ENCODE data around the gene NXN. TPM values are rescaled to one million over a fixed set of nuclear protein-coding genes. Genes with fewer than 3 reads are reported as not detected.

Gene NXN
- total RNA-seq, 1 experiment from 2014 or later = 20.8 TPM

DNA sequence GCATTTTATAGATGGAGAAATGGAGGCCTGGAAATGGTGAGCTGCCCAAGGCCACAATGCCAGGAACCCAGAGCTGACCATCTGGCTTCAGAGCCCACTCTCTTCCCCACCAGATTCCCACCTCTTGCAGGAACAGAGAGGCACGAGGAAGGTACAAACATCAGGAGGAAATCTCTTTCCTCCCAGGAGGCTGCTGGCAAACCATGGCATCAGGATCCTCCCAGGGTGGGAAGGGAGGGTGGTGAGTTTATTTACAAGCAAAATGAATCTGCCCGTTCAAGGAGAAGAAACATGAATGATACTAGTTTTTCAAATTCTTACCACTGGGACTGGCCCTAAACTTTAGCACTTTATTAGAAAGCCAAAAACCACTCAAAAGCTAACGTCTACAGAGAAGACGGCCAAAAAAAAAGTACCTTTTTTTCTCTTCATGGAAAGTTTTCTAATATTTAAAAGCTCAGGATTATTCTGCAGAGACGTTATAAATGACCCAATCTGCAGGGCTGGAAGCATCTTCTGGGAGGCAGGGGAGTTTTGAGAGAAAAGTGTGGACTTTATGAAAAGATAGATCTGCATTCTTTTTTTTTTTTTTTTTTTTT is 79.1 kb downstream of the NXN start:
- no peaks in the 10 kb centered on the region for H3K9me3 ChIP-seq (ENCODE audit: low read length)
- intact Hi-C loops (cut with micrococcal nuclease) = no loop called here
- H3K9ac ChIP-seq (ENCODE audit: low read length) = no peak overlapping the region
- no peak for DNase-seq
- H3F3A ChIP-seq (ENCODE audit: low read length, unreplicated experiment) = no peaks in the 10 kb centered on the region
- no peak overlapping the region for H3K4me3 ChIP-seq (ENCODE audit: low read length)
- no peak for TF ChIP-seq EZH2 (IDR thresholded peaks at IDR 0.05; ENCODE audit: low read length, unreplicated experiment)
- TF ChIP-seq, protein P1, sequence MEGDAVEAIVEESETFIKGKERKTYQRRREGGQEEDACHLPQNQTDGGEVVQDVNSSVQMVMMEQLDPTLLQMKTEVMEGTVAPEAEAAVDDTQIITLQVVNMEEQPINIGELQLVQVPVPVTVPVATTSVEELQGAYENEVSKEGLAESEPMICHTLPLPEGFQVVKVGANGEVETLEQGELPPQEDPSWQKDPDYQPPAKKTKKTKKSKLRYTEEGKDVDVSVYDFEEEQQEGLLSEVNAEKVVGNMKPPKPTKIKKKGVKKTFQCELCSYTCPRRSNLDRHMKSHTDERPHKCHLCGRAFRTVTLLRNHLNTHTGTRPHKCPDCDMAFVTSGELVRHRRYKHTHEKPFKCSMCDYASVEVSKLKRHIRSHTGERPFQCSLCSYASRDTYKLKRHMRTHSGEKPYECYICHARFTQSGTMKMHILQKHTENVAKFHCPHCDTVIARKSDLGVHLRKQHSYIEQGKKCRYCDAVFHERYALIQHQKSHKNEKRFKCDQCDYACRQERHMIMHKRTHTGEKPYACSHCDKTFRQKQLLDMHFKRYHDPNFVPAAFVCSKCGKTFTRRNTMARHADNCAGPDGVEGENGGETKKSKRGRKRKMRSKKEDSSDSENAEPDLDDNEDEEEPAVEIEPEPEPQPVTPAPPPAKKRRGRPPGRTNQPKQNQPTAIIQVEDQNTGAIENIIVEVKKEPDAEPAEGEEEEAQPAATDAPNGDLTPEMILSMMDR (conservative IDR thresholded peaks at IDR 0.05; ENCODE audit: low read depth, low read length) = no peak
- TF ChIP-seq EZH2phosphoT487 (IDR thresholded peaks at IDR 0.05; ENCODE audit: borderline replicate concordance, low read length) = no peak
- no peaks in the 10 kb centered on the region for H3K36me3 ChIP-seq (ENCODE audit: low read depth, low read length)
- BruUV-seq (replicated peaks) = no TSS peak
- CTCF ChIA-PET = no interaction called here
- H3K27me3 ChIP-seq (ENCODE audit: low read length) = no peaks in the 10 kb centered on the region
- no peak overlapping the region for H3K4me2 ChIP-seq (ENCODE audit: low read length)
- H2AFZ ChIP-seq (ENCODE audit: low read length) = no peak overlapping the region
- H3K4me1 ChIP-seq (ENCODE audit: insufficient read depth, low read length) = peaks cover 10% of the 10 kb centered on the region
- H3K79me2 ChIP-seq (ENCODE audit: low read length) = no peaks in the 10 kb centered on the region
- no peaks in the 10 kb centered on the region for H3K9me2 ChIP-seq (replicated peaks; ENCODE audit: low read length)
- no peak for ATAC-seq
- POLR2A ChIA-PET (ENCODE audit: unreplicated experiment) = interaction anchor here (0.6 kb wide), 1 partner anchor 81 kb away, joined by 4 read pairs; no protein-coding TSS in a partner anchor
- H4K20me1 ChIP-seq (ENCODE audit: low read length) = no peaks in the 10 kb centered on the region
- no peak overlapping the region for H3K27ac ChIP-seq (ENCODE audit: low read length)

DNA sequence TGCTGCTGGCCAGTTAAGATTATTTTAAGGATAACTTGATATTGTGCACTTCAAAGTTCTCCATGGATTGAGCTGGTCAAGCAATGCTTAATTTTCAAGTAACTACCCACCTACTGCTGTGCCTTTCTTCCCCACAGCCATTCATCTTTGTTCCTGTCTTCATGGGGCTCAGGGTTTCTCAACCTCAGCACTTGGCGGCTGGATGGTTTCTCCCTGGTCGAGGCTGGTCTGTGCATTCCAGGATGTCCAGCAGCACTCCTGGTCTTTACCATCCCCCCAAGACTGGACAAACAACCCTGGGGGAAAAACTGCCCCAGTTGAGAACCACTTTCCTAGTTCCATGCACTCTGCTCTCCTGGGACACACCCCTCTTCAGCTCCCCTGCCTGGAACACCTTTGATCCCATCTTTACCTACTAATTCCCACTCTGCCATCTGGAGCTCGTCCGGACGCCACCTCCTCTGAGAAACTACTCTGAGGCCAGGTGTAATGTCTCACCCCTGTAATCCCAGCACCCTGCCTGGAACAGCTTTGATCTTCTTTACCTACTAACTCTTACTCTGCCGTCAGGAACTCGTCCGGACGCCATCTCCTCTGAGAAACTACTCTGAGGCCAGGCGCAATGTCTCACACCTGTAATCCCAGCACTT is 81.5 kb downstream of the NXN start:
- Histone ChIP-seq H3K79me2 (ENCODE audit: low read length) (no peaks in the 10 kb centered on the region), H3K9me2 (replicated peaks; ENCODE audit: low read length) (no peaks in the 10 kb centered on the region), H3K27ac (ENCODE audit: low read length) (no peak overlapping the region), H3K4me2 (ENCODE audit: low read length) (no peak overlapping the region), H3K4me1 (ENCODE audit: insufficient read depth, low read length) (no peaks in the 10 kb centered on the region), H3K36me3 (ENCODE audit: low read depth, low read length) (no peaks in the 10 kb centered on the region), H3K27me3 (ENCODE audit: low read length) (no peaks in the 10 kb centered on the region), H3F3A (ENCODE audit: low read length, unreplicated experiment) (no peaks in the 10 kb centered on the region), H4K20me1 (ENCODE audit: low read length) (no peaks in the 10 kb centered on the region), H3K9ac (ENCODE audit: low read length) (no peak overlapping the region), H3K9me3 (ENCODE audit: low read length) (no peaks in the 10 kb centered on the region), H3K4me3 (ENCODE audit: low read length) (no peak overlapping the region), H2AFZ (ENCODE audit: low read length) (no peak overlapping the region)
- ChIA-PET CTCF (no interaction called here), POLR2A (ENCODE audit: unreplicated experiment) (no interaction called here)
- BruUV-seq (replicated peaks) = no TSS peak
- TF ChIP-seq EZH2phosphoT487 (IDR thresholded peaks at IDR 0.05; ENCODE audit: borderline replicate concordance, low read length) (no peak), EZH2 (IDR thresholded peaks at IDR 0.05; ENCODE audit: low read length, unreplicated experiment) (no peak)
- TF ChIP-seq, protein P1 (conservative IDR thresholded peaks at IDR 0.05; ENCODE audit: low read depth, low read length) = no peak
- DNase-seq (no peak), ATAC-seq (no peak)
- intact Hi-C loops (cut with micrococcal nuclease) = no loop called here

DNA sequence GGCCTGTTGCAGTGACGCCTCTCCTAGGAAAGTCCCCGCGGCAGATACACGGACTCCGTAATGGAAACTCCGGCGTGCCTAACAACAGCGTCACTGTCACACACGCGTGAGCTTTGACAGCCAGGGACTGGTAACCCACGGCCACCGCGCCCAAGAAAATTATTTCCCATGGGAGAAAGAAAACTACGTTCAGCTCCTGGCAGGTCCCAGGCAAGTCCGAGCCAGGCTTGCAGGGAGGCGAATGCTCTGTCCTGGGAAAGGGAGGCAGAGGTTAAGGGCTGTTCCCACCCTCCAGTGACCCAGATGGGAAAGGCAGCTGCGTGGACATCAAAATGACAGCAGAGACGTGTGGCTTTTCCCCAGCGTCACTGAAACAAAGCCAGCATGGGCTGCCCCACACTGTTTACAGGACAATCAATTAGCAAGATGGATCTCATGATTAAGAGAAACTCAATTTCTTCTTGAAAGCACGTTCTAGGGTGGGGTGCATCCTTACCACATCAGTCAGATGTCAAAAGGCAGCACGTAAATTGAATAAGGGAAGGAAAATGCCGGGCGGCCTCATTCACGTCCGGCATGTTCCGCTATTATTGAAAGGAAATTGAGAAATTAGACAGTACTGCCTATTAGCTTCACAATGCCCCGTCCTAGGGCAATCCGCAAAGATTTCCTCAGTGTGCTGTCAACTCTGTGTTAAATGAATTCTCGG is 82.5 kb downstream of the NXN start:
- H3K27ac ChIP-seq (ENCODE audit: low read length) = no peak overlapping the region
- H3K4me2 ChIP-seq (ENCODE audit: low read length) = no peak overlapping the region
- H3K27me3 ChIP-seq (ENCODE audit: low read length) = no peaks in the 10 kb centered on the region
- no peaks in the 10 kb centered on the region for H3F3A ChIP-seq (ENCODE audit: low read length, unreplicated experiment)
- no peak overlapping the region for H2AFZ ChIP-seq (ENCODE audit: low read length)
- no peaks in the 10 kb centered on the region for H3K4me1 ChIP-seq (ENCODE audit: insufficient read depth, low read length)
- H3K36me3 ChIP-seq (ENCODE audit: low read depth, low read length) = no peaks in the 10 kb centered on the region
- no peak overlapping the region for H3K9ac ChIP-seq (ENCODE audit: low read length)
- ChIA-PET CTCF (no interaction called here), POLR2A (ENCODE audit: unreplicated experiment) (no interaction called here)
- ATAC-seq (no peak), DNase-seq (no peak)
- H3K9me2 ChIP-seq (replicated peaks; ENCODE audit: low read length) = no peaks in the 10 kb centered on the region
- no peaks in the 10 kb centered on the region for H4K20me1 ChIP-seq (ENCODE audit: low read length)
- no peak overlapping the region for H3K4me3 ChIP-seq (ENCODE audit: low read length)
- intact Hi-C loops (cut with micrococcal nuclease) = no loop called here
- no peak for TF ChIP-seq EZH2 (IDR thresholded peaks at IDR 0.05; ENCODE audit: low read length, unreplicated experiment)
- TF ChIP-seq, protein P1 (conservative IDR thresholded peaks at IDR 0.05; ENCODE audit: low read depth, low read length) = no peak
- no peaks in the 10 kb centered on the region for H3K9me3 ChIP-seq (ENCODE audit: low read length)
- no TSS peak for BruUV-seq (replicated peaks)
- no peaks in the 10 kb centered on the region for H3K79me2 ChIP-seq (ENCODE audit: low read length)
